H9 (cell line): ENCODE measurements around the gene CYTH3. TPM values are rescaled to one million over a fixed set of nuclear protein-coding genes. Genes with fewer than 3 reads are reported as not detected.

Experiments used
- DNase-seq: peaks from one replicate; pipeline ENCODE4 v3.0.0-alpha.2; 2017
- H2AFZ ChIP-seq: one replicate; pipeline ENCODE4 v1.6.1; 2013; ENCODE audit warnings: mild to moderate bottlenecking, low read length, control low read depth, moderate library complexity
- H2AK5ac ChIP-seq: 2 replicates; pipeline ENCODE4 v1.6.1; 2013; ENCODE audit warnings: low read length, control low read depth, mixed read lengths; ENCODE audit not compliant: insufficient read length
- H2BK120ac ChIP-seq: one replicate; pipeline ENCODE4 v1.6.1; 2013; ENCODE audit warnings: low read depth, mild to moderate bottlenecking, low read length, control low read depth, inconsistent platforms; ENCODE audit not compliant: poor library complexity, severe bottlenecking
- H2BK12ac ChIP-seq: 2 replicates; pipeline ENCODE4 v1.6.1; 2013; ENCODE audit warnings: low read length, control low read depth, mixed read lengths, low read depth; ENCODE audit not compliant: insufficient read length
- H2BK15ac ChIP-seq: 2 replicates; pipeline ENCODE4 v1.6.1; 2013; ENCODE audit warnings: low read depth, low read length, control low read depth
- H2BK20ac ChIP-seq: one replicate; pipeline ENCODE4 v1.6.1; 2013; ENCODE audit warnings: low read depth, mild to moderate bottlenecking, low read length, control low read depth, inconsistent platforms; ENCODE audit not compliant: poor library complexity, severe bottlenecking
- H2BK5ac ChIP-seq: 2 replicates; pipeline ENCODE4 v1.6.1; 2013; ENCODE audit warnings: low read length, control low read depth, mixed read lengths; ENCODE audit not compliant: insufficient read length
- H3K14ac ChIP-seq: 2 replicates; pipeline ENCODE4 v1.6.1; 2013; ENCODE audit warnings: low read length, control low read depth; ENCODE audit not compliant: insufficient read depth
- H3K18ac ChIP-seq: 2 replicates; pipeline ENCODE4 v1.6.1; 2013; ENCODE audit warnings: low read depth, mild to moderate bottlenecking, mixed read lengths, low read length, control low read depth; ENCODE audit not compliant: insufficient read length
- H3K23ac ChIP-seq: 2 replicates; pipeline ENCODE4 v1.6.1; 2013; ENCODE audit warnings: low read length, control low read depth, mixed read lengths, low read depth; ENCODE audit not compliant: insufficient read length
- H3K23me2 ChIP-seq: 2 replicates; pipeline ENCODE4 v1.6.1; 2013; ENCODE audit warnings: low read depth, mild to moderate bottlenecking, mixed read lengths, low read length, control low read depth; ENCODE audit not compliant: insufficient read length, poor library complexity, severe bottlenecking
- H3K27ac ChIP-seq: 2 replicates; pipeline ENCODE4 v1.5.1; 2013; ENCODE audit warnings: low read length, control low read depth, mixed read lengths, low read depth; ENCODE audit not compliant: insufficient read length
- H3K27me3 ChIP-seq: 2 replicates; pipeline ENCODE4 v1.6.1; 2013; ENCODE audit warnings: low read length, control low read depth, inconsistent platforms; ENCODE audit not compliant: insufficient read depth
- H3K4ac ChIP-seq: 2 replicates; pipeline ENCODE4 v1.6.1; 2013; ENCODE audit warnings: low read depth, mild to moderate bottlenecking, control low read depth, inconsistent platforms, low read length, moderate library complexity
- H3K4me1 ChIP-seq: 2 replicates; pipeline ENCODE4 v1.6.1; 2013; ENCODE audit warnings: low read length, control low read depth, inconsistent platforms; ENCODE audit not compliant: insufficient read depth
- H3K4me2 ChIP-seq: 2 replicates; pipeline ENCODE4 v1.6.1; 2013; ENCODE audit warnings: low read length, control low read depth, mixed read lengths; ENCODE audit not compliant: insufficient read length, insufficient read depth
- H3K56ac ChIP-seq: 2 replicates; pipeline ENCODE4 v1.6.1; 2013; ENCODE audit warnings: low read depth, mild to moderate bottlenecking, mixed read lengths, low read length, control low read depth; ENCODE audit not compliant: insufficient read length
- H3K79me1 ChIP-seq: 2 replicates; pipeline ENCODE4 v1.6.1; 2013; ENCODE audit warnings: low read depth, mild to moderate bottlenecking, moderate library complexity, low read length, control low read depth, inconsistent platforms; ENCODE audit not compliant: insufficient read depth, poor library complexity, severe bottlenecking
- H3K79me2 ChIP-seq: 2 replicates; pipeline ENCODE4 v1.6.1; 2013; ENCODE audit warnings: low read length, control low read depth, inconsistent platforms; ENCODE audit not compliant: insufficient read depth
- H3K9ac ChIP-seq: 2 replicates; pipeline ENCODE4 v1.6.1; 2013; ENCODE audit warnings: low read length, control low read depth, mixed read lengths; ENCODE audit not compliant: insufficient read length; ENCODE audit errors: extremely low read depth
- H3K9me3 ChIP-seq: one replicate; pipeline ENCODE4 v1.6.1; 2013; ENCODE audit warnings: low read depth, low read length, inconsistent platforms; ENCODE audit not compliant: control insufficient read depth
- H3T11ph ChIP-seq: one replicate; pipeline ENCODE4 v1.6.1; 2013; ENCODE audit warnings: mild to moderate bottlenecking, low read length, control low read depth, inconsistent platforms
- H4K20me1 ChIP-seq: one replicate; pipeline ENCODE4 v1.6.1; 2013; ENCODE audit not compliant: control insufficient read depth, insufficient read length, insufficient read depth
- H4K5ac ChIP-seq: 2 replicates; pipeline ENCODE4 v1.6.1; 2013; ENCODE audit warnings: low read depth, mild to moderate bottlenecking, mixed read lengths, low read length, control low read depth; ENCODE audit not compliant: insufficient read length
- H4K8ac ChIP-seq: replicated peaks from 2 replicates; pipeline ENCODE4 v1.6.1; 2013; ENCODE audit warnings: low read length, control low read depth, mixed read lengths, low read depth; ENCODE audit not compliant: insufficient read length
- H4K91ac ChIP-seq: 2 replicates; pipeline ENCODE4 v1.6.1; 2013; ENCODE audit warnings: low read depth, mild to moderate bottlenecking, moderate library complexity, mixed read lengths, low read length, control low read depth; ENCODE audit not compliant: insufficient read length
- H3K27ac Mint-ChIP-seq, 3 experiments: 2 replicates in 2 of 3; 3 replicates in 1 of 3; pipeline ENCODE4 v1.8.0; 2020 to 2021; ENCODE audit warnings: mixed read lengths in 3 of 3, mild to moderate bottlenecking in 1 of 3, moderate library complexity in 1 of 3
- H3K27me3 Mint-ChIP-seq: 2 replicates; pipeline ENCODE4 v1.8.0; 2021; ENCODE audit warnings: low read depth, mild to moderate bottlenecking, moderate library complexity, mixed read lengths
- H3K36me3 Mint-ChIP-seq, 3 experiments: 2 replicates in 2 of 3; 3 replicates in 1 of 3; pipeline ENCODE4 v1.8.0; 2020 to 2021; ENCODE audit warnings: low read depth in 3 of 3, mixed read lengths in 3 of 3; ENCODE audit not compliant: insufficient read depth in 1 of 3
- H3K4me1 Mint-ChIP-seq, 2 experiments: 2 replicates each; pipeline ENCODE4 v1.8.0; 2020; ENCODE audit warnings: mixed read lengths in 2 of 2
- H3K4me3 Mint-ChIP-seq, 2 experiments: 2 replicates in 1 of 2; 3 replicates in 1 of 2; pipeline ENCODE4 v1.8.0; 2020 to 2021; ENCODE audit warnings: mild to moderate bottlenecking in 2 of 2, mixed read lengths in 2 of 2, moderate library complexity in 1 of 2
- H3K9me3 Mint-ChIP-seq, 2 experiments: 2 replicates in 1 of 2; 3 replicates in 1 of 2; pipeline ENCODE4 v1.8.0; 2020; ENCODE audit warnings: mild to moderate bottlenecking in 2 of 2, mixed read lengths in 2 of 2, moderate library complexity in 1 of 2
- CTCF ChIP-seq: fragments of 200-600 bp; sonication (generic); conservative IDR thresholded peaks from 3 replicates; pipeline ENCODE4 v1.8.0; 2021; ENCODE audit warnings: antibody characterized with exemption, mild to moderate bottlenecking
- WGBS: extraction: QIAGEN DNeasy Blood & Tissue Kit; methylation state at CpG from one replicate; pipeline ENCODE4 v1.1.7; 2013; ENCODE audit warnings: missing lambda C conversion rate, low lambda C conversion rate, mixed read lengths; ENCODE audit not compliant: insufficient read length; ENCODE audit errors: extremely low coverage; 5-methylcytosine and 5-hydroxymethylcytosine counted together
- total RNA-seq: library from RNA; stranded (reverse); gene quantifications from 2 replicates; pipeline ENCODE4 v1.2.1, GENCODE V29; 2021

CYTH3 gene
- total RNA-seq, 1 experiment from 2014 or later = 12.3 TPM

- no peak overlapping the region for H3K27ac Mint-ChIP-seq
- Histone ChIP-seq H2BK12ac (no peak overlapping the region), H3K4me2 (no peak overlapping the region), H3K23ac (no peak overlapping the region), H4K20me1 (no peaks in the 10 kb centered on the region), H4K91ac (no peak overlapping the region), H2BK120ac (no peak overlapping the region), H3K9ac (no peak overlapping the region), H4K8ac (no peak overlapping the region), H3K27ac (no peak overlapping the region), H3K23me2 (no peaks in the 10 kb centered on the region), H3K14ac (no peak overlapping the region), H3K9me3 (no peaks in the 10 kb centered on the region), H3K27me3 (no peaks in the 10 kb centered on the region), H2BK20ac (no peak overlapping the region), H3K79me2 (no peaks in the 10 kb centered on the region; the same call in 1 of the 2 replicates), H4K5ac (no peak overlapping the region), H2AFZ (no peak overlapping the region), H3K79me1 (no peaks in the 10 kb centered on the region), H2BK15ac (no peak overlapping the region), H3K18ac (no peak overlapping the region), H3K56ac (no peak overlapping the region), H2AK5ac (no peak overlapping the region), H3K4ac (no peak overlapping the region), H2BK5ac (no peak overlapping the region), H3K4me1 (no peaks in the 10 kb centered on the region), H3T11ph (no peak overlapping the region)
- no peaks in the 10 kb centered on the region for H3K4me1 Mint-ChIP-seq
- no peaks in the 10 kb centered on the region for H3K27me3 Mint-ChIP-seq
- H3K4me3 Mint-ChIP-seq = no peak overlapping the region
- no peaks in the 10 kb centered on the region for H3K9me3 Mint-ChIP-seq
- no peak for DNase-seq
- peaks cover 27 to 49% (median 46%) of the 10 kb centered on the region in 3 experiments for H3K36me3 Mint-ChIP-seq
- no CpG with 5 or more reads among the region's 2 CpGs for WGBS
- no peak for TF ChIP-seq CTCF
Observed at GRCh38 chr7:6136475-6136874, 135.9 kb downstream of the CYTH3 start.
